NCI-H2227 (cell line): ENCODE results near the gene ARMC7.
"Not testable (repeated sequence)": the region's sequence is repeated elsewhere in the genome, so short reads cannot be mapped to it uniquely, and the experiment has no call there.

Experiments used
- DNase-seq: peaks from one replicate; lab custom pipeline; 2025; ENCODE audit not compliant: unreplicated experiment; lab: John Stamatoyannopoulos, UW

Gene ARMC7

GRCh38 chr17:75127936-75128335 is 18.2 kb downstream of the ARMC7 start:
- DNase-seq: not testable (repeated sequence)

- DNase-seq: no peak
Measured at GRCh38 chr17:75128694-75129505, 19.1 kb downstream of the ARMC7 start.

- DNase-seq: no peak
Measured at GRCh38 chr17:75129576-75129975, 19.8 kb downstream of the ARMC7 start.

GRCh38 chr17:75130059-75130631 is 20.4 kb downstream of the ARMC7 start:
- peak; percentile 53 for DNase-seq

GRCh38 chr17:75130632-75131277 is 21.0 kb downstream of the ARMC7 start:
- peak; percentile 84 for DNase-seq

GRCh38 chr17:75131278-75132017 is 21.7 kb downstream of the ARMC7 start, which contains the start of gene NT5C:
Gene NT5C, minus strand, starts transcription at chr17:75131742. Its CDS starts 35 bp downstream, at chr17:75131707.
- DNase-seq: peak; percentile 93

GRCh38 chr17:75132018-75133000 is 22.5 kb downstream of the ARMC7 start:
- not testable (repeated sequence) for DNase-seq

- no peak for DNase-seq
Measured at GRCh38 chr17:75133001-75133400, 23.2 kb downstream of the ARMC7 start.

GRCh38 chr17:75133607-75134347 is 24.0 kb downstream of the ARMC7 start:
- not testable (repeated sequence) for DNase-seq

- no peak for DNase-seq
Measured at GRCh38 chr17:75135452-75135851, 25.7 kb downstream of the ARMC7 start.

- no peak for DNase-seq
Measured at GRCh38 chr17:75135946-75136345, 26.2 kb downstream of the ARMC7 start.

- DNase-seq: not testable (repeated sequence)
Measured at GRCh38 chr17:75137762-75138161, 28.0 kb downstream of the ARMC7 start.

- no peak for DNase-seq
Measured at GRCh38 chr17:75138519-75138918, 28.8 kb downstream of the ARMC7 start.

GRCh38 chr17:75142236-75142971 is 32.6 kb downstream of the ARMC7 start:
- DNase-seq: no peak

- no peak for DNase-seq
Measured at GRCh38 chr17:75144816-75145512, 35.2 kb downstream of the ARMC7 start.

- no peak for DNase-seq
Measured at GRCh38 chr17:75146592-75146991, 36.8 kb downstream of the ARMC7 start.

- DNase-seq: no peak
Measured at GRCh38 chr17:75147878-75148546, 38.2 kb downstream of the ARMC7 start.

- DNase-seq: peak; percentile 57
Measured at GRCh38 chr17:75151930-75152329, 42.2 kb downstream of the ARMC7 start.
